Muscle of back (tissue), 13 donors: ENCODE data around the gene DPH5. TPM values are rescaled to one million over a fixed set of nuclear protein-coding genes. Genes with fewer than 3 reads are reported as not detected.
A peak's percentile ranks its signal among the peaks of the same experiment; 100 is the strongest.
"Not testable (repeated sequence)": the region's sequence is repeated elsewhere in the genome, so short reads cannot be mapped to it uniquely, and the experiment has no call there.

Source experiments
- DNase-seq, 3 donors: peaks; one replicate each; pipeline versions ENCODE4 v3.0.0 to v3.0.0-alpha.2; 2013
- long read RNA-seq, 9 donors: transcript quantifications; one replicate each; lab custom pipeline, GENCODE V29; 2026
- polyA plus RNA-seq, 10 donors: library from polyadenylated mRNA; unstranded; fragments of 120-200 nt; gene quantifications; one replicate each; pipeline ENCODE4 v1.2.1, GENCODE V29; 2013; ENCODE audit not compliant: insufficient read length in 10 of 10

Gene DPH5
- polyA plus RNA-seq: 10 to 100 TPM; 45.0 to 65.8 (median 54.6) TPM
- long read RNA-seq, donor 1, transcript DPH5-203 (8 exons, 1,316 nt): major isoform, 12 of 24 reads
- long read RNA-seq, donor 1, partial matches to known transcripts: 9 of 24 reads
- long read RNA-seq, donor 1, other reads (novel, unspliced or antisense): 0 of 24 reads
- long read RNA-seq, donor 2, transcript DPH5-203 (8 exons, 1,316 nt): major isoform, 12 of 24 reads
- long read RNA-seq, donor 2, partial matches to known transcripts: 6 of 24 reads
- long read RNA-seq, donor 2, other reads (novel, unspliced or antisense): 0 of 24 reads
- long read RNA-seq, donor 3, partial matches to known transcripts: 0 of 1 reads
- long read RNA-seq, donor 3, other reads (novel, unspliced or antisense): 0 of 1 reads
- long read RNA-seq, donor 4, transcript DPH5-203 (8 exons, 1,316 nt): major isoform, 12 of 13 reads
- long read RNA-seq, donor 4, partial matches to known transcripts: 0 of 13 reads
- long read RNA-seq, donor 4, other reads (novel, unspliced or antisense): 0 of 13 reads
- long read RNA-seq, donor 5, transcript DPH5-203 (8 exons, 1,316 nt): major isoform, 23 of 28 reads
- long read RNA-seq, donor 5, partial matches to known transcripts: 0 of 28 reads
- long read RNA-seq, donor 5, other reads (novel, unspliced or antisense): 0 of 28 reads
- long read RNA-seq, donor 6, transcript DPH5-203 (8 exons, 1,316 nt): major isoform, 14 of 21 reads
- long read RNA-seq, donor 6, partial matches to known transcripts: 6 of 21 reads
- long read RNA-seq, donor 6, other reads (novel, unspliced or antisense): 0 of 21 reads
- long read RNA-seq, donor 7, transcript DPH5-203 (8 exons, 1,316 nt): major isoform, 16 of 23 reads
- long read RNA-seq, donor 7, partial matches to known transcripts: 0 of 23 reads
- long read RNA-seq, donor 7, other reads (novel, unspliced or antisense): 0 of 23 reads
- long read RNA-seq, donor 8, partial matches to known transcripts: 0 of 3 reads
- long read RNA-seq, donor 8, other reads (novel, unspliced or antisense): 0 of 3 reads
- long read RNA-seq, donor 9, partial matches to known transcripts: 0 of 5 reads
- long read RNA-seq, donor 9, other reads (novel, unspliced or antisense): 0 of 5 reads

DNA sequence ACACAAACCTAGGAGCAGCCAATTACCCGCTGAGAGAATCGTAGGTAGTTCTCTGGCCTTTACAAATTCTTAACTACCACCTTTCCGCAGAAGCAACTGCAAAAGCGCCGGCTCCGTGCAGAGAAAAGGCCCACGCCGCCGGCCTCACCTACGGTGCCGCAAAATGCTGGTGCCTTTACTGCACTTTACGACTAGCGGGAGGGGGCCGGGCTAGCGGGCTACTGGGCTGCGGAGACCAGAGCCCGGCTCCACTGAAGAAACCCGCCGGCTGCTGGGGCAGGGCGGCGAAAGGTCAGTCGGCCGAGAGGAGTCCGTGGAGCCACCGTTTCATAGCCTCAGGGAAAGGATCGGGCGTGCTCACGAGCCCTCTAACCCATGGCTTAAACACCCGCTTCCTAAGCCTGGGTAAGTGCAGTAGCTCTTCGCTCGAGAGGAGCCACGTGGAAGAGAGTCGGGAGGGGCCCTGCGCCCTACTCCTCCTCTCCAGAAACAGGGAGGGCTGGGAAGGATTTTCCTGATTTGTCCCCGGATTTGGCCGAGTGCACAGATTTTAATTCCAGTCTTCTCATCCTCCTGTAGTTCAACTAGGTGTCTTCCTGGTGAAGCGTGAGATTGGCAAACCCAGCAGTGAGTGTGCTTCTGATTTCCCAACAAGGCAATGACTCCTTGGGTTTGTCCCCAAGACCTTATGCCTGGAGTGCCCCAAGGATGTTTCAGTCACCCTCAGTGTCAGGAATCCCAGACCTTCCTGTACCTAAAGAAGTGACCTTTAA is at the start of gene DPH5:
TSS of gene DPH5 (minus strand) at position 128 of the 773 bp plus-strand sequence. CDS start 341 bp downstream, outside the sequence.
- DNase-seq: peak; percentile 91 to 98 (median 91)

DNA sequence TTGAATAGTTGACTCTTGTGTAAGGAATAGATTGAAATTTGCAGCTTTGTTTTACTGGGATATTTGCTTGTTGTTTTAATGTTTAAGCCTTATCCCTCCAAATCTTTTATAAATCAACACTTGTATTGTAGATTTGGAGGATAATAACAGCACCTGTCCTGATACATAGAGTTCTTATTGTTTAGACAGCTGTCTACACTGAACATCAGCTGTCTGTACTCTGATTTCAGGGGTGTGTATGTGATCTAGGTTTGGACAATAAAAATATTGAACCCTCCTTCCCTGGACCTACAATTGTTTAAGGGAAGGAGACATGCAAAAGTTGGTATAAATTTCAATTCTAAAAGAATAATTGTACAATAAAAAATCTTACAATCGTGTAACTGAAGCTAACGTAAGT is 48.3 kb upstream of the DPH5 start:
- DNase-seq: no peak

- no peak for DNase-seq
Observed at GRCh38 chr1:101071470-101071891, 45.9 kb upstream of the DPH5 start.

DNA sequence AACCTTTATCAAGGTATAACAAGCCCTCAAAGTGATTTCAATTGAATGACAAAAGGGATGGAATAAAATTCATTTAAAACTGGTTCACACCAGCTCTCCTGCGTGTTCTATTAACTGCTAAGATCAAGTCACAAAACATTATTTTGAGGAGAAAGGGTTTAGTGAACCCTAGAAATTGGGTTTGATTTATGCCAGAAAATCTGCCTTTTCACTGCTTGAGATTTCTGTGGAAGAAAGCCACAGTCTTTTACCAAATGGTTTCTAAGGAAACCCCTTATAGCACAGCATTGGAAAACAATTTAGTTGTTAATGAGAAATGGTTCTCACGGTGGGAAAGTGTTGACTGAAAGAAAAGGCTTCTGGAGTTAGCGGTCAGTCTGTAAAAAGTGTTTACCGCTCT is 43.6 kb upstream of the DPH5 start:
- DNase-seq: no peak

DNA sequence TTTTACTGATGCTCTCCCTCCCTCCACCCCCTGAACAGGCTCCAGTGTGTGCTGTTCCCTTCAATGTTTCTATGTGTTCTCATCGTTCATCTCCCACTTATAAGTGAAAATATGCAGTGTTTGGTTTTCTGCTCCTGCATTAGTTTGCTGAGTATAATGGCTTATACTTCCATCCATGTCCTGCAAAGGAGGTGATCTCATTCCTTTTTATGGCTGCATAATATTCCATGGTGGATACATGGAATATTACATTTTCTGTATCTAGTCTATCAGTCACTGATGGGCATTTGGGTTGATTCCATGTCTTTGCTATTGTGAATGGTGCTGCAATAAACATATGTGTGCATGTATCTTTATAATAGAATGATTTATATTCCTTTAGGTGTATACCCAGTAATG is 41.4 kb upstream of the DPH5 start:
- DNase-seq: not testable (repeated sequence)

GRCh38 chr1:101066260-101066936 is 40.8 kb upstream of the DPH5 start:
- DNase-seq: no peak

DNA sequence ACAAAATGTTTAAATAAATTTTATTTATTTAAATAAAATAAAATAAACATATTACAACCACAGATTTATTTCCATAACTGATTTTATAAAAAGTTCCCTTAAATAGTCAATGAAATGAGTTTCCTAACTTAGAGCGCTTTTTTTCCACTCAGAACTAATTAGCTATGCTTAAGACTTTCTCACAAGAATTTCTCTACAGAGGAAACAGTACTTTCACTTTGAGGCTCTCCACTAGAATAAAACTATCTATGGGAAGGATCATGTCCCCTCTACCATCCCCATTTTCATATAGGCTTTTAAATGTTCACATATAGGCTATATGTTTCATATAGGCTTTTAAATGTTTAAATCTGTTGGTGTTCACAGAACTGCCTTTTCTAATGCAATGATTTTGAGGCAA is 40.0 kb upstream of the DPH5 start:
- no peak for DNase-seq

DNA sequence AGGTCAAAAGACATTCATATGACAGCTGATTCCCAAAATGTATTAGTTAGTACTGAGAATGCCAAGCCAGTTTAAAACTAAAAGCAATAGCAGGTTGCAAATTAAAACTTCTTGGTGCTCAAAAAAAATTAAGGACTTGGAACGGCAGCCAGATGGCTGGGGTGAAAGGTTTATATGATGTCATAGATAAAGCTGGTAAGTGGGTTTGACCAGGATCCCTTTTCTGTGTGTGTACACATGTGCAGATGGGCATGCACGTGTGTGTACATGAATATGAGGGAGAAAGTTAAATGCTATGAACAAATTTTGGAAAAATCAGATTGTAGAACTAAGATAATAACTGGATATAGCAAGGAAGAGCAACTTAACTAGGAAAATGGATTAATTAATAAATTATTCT is 39.1 kb upstream of the DPH5 start:
- no peak for DNase-seq

- DNase-seq: no peak
Observed at GRCh38 chr1:101060992-101061391, 35.4 kb upstream of the DPH5 start.

DNA sequence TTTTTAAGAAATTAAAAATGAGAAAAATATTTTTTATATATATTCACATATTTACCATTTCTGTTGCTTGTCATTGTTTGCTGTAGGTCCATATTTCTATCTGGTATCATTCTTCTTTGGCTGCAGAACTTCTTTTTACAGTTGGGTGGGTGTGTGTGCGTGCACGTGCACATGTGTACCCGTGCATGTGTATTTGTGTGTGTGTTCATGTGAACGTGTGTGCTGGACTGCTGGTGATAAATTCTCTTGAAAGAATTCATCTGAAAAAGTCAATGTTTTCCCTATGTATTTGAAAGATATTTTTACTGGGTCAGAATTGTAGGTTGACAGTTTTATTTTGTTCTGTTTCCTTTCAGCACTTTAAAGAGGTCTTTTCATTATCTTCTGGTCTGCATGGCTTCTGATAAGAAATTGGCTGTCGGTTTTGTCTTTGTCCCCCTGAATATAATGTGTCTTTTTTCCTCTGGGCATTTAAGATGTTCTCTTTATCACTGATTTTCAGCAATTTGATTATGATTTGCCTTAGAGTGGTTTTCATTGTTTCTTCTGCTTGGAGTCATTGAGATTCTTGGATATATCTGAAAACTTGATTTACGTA is 34.5 kb upstream of the DPH5 start:
- no peak for DNase-seq

GRCh38 chr1:101055623-101056022 is 30.0 kb upstream of the DPH5 start:
- no peak for DNase-seq

- DNase-seq: no peak
Observed at GRCh38 chr1:101051688-101052638, 26.4 kb upstream of the DPH5 start.

DNA sequence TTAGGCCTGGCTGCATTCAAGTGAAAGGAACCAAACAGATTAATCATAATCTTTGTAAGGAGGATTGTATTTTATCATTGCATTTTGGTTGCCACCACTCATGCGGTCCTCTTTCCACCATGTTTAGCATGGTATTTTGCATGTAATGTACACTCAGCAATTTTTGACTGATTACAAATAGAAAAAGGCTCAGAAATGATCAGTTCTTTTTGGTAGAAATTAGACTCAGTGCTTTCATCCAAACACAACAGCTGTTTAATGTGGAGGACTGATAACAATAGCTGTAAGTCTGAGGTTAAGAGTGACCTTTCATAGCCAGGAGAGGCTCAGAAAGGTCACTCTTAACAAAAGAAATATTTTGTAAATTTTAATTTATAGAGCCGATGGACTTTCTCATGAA is 25.3 kb upstream of the DPH5 start:
- no peak for DNase-seq

- DNase-seq: no peak
Observed at GRCh38 chr1:101044749-101045148, 19.2 kb upstream of the DPH5 start.

DNA sequence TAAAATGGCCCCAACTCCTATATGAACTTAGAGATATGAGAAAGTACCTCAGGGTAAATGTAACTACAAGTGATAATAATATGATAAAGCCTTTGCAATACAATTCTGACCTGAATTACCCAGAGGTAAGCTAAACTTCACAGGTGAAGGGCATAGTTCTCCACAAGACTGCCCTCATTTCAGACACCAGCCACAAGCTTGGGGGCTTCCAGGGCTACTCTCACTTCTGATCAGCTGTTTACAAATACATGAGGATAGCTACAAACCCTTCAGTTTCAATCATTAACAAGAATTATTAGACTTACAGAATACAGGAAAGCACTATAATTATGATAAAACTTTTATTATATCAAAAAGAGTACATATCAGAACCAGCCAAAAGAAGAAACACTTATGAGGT is 18.7 kb upstream of the DPH5 start:
- no peak for DNase-seq

DNA sequence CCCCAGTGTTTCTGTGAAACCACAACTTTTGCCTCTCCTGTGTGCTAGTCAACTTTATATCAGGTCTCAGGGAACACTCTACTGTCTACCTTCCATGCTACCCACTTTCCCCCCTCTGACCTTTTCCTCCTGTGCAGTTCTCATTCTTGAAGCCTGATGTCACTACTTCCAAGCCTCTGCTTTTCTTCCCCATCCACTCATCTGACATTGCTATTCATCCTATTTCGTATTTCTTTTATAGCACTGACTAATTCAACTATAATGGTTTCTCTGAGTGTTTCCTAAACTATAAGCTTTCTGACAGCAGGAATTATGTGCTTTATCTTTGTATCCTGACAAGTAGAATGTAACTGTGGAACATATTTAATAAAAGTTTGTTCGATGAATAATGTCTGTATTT is 18.2 kb upstream of the DPH5 start:
- DNase-seq: peak in 1 of 3 donors; percentile 13

DNA sequence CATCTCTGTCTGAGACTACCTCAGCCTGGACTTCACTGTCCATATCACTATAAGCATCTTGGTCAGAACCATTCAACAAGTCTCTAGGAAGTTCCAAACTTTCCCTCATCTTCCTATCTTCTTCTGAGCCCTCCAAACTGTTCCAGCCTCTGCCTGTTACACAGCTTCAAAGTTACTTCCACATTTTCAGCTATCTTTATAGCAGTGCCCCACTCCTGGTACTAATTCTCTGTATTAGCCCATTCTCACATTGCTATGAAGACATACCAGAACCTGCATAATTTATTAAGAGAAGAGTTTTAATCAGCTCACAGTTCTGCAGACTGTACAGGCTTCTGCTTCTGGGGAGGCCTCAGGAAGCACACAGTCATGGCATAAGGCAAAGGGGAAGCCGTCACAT is 15.7 kb upstream of the DPH5 start:
- DNase-seq: no peak

GRCh38 chr1:101040666-101041065 is 15.1 kb upstream of the DPH5 start:
- DNase-seq: no peak

GRCh38 chr1:101039245-101039644 is 13.7 kb upstream of the DPH5 start:
- no peak for DNase-seq
